GM18519 (cell line): ENCODE results near the gene ZNF529.
A peak's percentile ranks its signal among the peaks of the same experiment; 100 is the strongest.
"Not testable (repeated sequence)": the region's sequence is repeated elsewhere in the genome, so short reads cannot be mapped to it uniquely, and the experiment has no call there.

Experiments used
- ATAC-seq: cut with Tn5 transposase; IDR thresholded peaks from one replicate; pipeline ENCODE4 v1.9.1; 2021; ENCODE audit warnings: mild to moderate bottlenecking, moderate library complexity; ENCODE audit not compliant: unreplicated experiment, low FRiP score

The ZNF529 gene

DNA sequence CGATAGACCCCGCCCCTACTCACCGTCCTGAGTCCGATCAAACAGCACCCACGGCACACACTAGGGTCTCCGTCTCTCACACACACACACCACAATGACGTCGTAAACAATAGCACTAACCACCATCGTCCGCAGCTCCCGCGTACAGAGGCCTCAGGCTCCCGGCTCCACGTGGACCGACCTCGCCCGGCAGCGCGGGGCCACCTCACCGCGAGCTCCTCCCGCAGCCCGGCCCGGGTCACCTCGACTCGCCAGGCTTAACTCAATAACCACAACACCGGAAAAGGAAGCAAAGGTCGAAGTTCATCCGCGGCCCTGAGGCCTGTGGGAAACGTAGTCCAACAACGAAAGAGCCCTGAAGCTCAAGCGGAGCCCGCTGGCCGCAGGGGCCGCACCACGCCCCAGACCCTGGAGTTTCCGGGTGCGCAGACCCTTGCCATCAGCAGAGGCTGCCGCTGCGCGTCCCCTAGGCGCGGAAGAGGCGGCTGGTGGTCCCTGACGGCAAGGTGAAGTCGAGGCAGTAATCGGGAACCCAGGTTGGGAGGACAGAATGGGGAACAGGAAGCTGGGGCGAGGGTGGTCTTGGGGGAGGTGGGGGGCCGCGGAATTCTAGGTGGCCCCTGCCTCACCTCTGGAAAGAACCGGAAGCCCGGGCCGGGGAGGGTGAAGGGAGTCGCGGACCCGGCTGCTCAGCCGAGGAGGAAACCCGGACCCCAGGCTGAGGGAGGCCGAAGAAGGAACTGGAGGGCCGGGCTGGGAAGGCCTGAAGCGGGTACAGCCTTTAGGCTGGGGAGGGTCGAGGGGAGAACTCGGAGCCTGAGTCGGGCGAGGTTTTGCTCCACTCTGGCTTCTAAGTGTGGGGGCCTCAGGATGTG, at the start of gene ZNF529:
ZNF529 (minus strand) TSS at position 273 of the 875 bp plus-strand sequence. CDS start 946 bp downstream, outside the sequence.
- ATAC-seq, result peak; percentile 82

DNA sequence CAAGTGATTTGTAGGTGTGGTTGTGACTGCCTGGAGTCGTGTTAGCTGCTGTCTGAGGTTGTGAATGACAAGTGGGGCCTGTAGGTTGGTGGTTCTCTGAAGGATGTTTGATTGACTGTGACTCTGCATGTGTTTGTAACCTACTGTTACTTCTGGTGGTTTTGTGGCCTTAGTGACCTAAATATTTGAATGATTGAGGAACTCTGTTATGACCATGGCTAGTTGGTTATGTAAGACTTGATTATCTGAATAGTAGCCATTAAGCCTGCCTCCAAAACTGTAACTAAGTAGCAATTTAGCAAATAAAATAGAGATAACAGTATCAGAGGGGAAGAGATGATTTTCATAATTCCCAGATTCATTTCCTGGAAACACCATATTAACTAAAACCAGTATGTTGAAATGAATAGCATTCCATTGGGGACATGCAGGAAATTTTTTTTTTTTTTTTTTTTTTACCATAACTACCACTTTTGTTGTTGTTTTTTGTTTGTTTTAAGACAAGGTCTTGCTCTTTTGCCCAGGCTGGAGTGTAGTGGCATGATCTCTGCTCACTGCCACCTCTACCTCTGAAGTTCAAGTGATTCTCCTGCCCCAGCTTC, 32.9 kb upstream of the ZNF529 start:
- no peak for ATAC-seq

DNA sequence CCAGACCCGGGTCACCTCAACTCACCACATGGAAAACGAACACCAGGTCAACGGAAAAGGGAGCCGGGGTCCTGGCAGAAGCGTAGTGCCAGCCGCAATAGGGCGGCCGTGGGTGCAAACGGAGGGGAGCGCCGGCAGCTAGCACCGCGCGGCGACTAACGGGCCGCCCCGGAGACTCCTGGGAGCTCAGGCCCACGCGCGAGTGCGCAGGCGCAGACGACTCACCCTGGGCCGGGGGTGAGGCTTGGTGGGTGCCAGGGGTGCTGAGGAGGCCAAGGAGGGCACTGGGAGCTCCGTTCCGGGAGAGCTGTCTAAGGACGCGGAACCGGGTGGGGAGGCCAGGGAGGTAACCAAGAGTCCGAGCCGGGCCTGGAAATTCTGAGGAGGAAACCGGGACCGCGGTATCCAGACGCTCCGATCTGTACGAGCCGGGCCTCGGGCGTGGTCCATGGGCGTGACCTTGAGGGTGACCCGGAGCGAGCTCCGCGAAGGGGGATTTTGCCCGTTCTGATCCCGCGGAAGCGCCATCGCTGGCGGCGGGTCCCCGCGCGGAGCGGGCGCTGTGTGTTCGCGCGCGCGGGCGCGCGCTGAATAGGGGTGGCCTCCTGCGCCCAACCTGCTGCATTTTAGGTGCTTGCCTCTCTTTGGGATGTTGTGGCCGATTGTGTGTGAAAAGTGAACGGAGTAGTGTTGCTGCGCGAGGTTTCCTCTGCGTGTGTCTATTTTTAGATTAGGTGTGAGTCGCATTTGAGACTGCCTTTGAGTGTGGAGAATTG, 32.2 kb upstream of the ZNF529 start, which contains the start of gene ZNF382:
ZNF382 (plus strand) TSS at position 213 of the 776 bp plus-strand sequence. CDS start 4,602 bp downstream, outside the sequence.
- ATAC-seq, result peak; percentile 27

DNA sequence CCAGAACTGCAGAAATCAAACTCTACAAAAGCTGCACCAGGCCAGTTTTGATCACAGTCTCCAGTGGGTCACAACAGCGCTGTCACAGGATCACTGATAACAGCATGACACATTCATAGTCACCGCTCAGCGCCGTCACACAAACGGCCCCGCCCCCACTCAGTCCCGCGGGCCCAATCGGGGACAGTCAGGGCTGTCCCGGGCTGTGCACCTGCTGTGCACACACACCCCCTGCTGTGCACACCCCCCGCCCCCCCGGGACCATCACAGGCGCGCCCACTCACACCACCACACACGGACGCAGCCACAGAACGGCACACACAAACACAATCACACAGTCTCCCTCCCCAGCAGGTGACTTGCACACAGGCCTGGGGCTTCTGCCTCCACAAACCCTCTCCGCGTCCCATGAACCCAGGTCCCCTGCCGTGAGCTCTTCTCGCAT, 31.6 kb upstream of the ZNF529 start:
- ATAC-seq, result peak; percentile 45

DNA sequence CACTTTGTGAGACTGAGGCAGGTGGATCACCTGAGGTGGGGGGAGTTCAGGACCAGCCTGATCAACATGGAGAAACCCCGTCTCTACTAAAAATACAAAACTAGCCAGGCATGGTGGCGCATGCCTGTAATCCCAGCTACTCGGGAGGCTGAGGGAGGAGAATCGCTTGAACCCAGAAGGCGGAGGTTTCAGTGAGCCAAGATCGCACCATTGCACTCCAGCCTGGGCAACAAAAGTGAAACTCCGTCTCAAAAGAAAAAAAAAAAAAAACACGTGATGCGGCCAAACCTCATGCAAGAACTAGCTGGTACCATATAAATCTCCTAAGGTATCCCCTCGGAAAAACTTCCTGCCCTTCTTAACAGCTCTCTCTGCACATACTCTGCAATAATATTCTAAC, 29.6 kb upstream of the ZNF529 start:
- ATAC-seq, result not testable (repeated sequence)

DNA sequence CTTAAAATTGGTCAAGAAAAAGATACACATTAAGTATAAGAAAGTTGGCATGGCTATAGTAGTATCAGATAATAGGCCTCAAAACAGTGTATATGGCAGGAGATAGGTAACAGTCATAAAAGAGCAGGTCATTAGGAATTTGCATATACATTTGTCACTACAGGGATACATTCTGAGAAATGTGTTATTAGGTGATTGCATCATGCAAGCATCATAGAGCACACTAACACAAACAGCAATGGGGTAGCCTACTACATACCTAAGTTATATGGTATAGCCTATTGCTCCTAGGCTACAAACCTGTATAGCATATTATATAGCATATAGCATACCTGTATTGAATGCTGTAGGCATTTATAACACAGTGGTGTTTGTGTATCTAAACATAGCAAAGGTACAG, 6.2 kb upstream of the ZNF529 start:
- ATAC-seq, result no peak

DNA sequence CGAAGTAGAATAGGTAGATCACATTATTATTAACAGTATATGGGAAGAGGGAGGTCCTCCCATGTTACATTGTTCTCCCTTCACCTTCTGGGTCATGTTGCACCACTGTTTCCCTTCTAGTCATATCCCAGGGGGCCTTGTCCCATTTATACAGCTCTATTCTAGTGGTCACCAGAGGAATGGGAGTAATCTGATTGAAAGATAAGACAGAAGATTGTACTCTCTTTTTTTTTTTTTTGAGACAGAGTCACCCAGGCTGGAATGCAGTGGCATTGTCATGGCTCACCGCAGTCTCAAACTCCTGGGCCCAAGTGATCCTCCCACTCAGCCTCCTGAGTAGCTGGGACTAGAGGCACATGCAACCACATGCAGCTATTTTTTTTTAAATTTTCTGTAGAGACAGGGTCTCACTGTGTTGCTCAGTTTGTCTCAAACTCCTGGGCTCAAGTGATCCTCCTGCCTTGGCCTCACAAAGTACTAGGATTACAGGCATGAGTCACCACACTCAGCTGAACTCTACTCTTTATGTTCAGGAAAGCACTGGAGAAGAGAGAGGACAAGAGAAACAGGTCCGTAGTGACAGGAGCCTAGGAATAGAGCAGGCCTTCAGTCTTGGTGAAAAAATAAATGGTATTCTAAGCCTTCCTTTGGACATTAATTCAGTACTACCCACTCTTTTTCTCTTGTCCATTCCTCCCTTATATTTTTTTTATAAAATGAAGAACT, 4.3 kb upstream of the ZNF529 start:
- ATAC-seq, result no peak

DNA sequence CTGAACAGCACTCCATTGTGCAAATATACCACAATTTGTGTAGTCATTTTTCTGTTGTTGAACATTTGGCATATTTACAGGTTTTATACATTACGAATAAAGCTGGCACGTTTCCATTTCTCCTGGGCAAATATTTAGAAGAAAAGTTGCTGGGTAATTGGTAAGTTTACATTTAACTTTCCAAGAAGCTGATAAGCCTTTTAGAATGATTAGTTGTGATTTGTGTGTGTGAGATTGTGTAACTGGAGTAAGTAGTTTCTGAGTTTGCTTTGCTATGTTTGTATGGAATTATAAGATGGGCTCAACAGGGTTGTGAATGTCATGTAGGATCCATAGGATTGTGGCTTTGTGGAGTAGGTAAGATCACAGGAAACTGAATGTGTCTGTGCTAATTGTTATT, 1.6 kb upstream of the ZNF529 start:
- ATAC-seq, result no peak

DNA sequence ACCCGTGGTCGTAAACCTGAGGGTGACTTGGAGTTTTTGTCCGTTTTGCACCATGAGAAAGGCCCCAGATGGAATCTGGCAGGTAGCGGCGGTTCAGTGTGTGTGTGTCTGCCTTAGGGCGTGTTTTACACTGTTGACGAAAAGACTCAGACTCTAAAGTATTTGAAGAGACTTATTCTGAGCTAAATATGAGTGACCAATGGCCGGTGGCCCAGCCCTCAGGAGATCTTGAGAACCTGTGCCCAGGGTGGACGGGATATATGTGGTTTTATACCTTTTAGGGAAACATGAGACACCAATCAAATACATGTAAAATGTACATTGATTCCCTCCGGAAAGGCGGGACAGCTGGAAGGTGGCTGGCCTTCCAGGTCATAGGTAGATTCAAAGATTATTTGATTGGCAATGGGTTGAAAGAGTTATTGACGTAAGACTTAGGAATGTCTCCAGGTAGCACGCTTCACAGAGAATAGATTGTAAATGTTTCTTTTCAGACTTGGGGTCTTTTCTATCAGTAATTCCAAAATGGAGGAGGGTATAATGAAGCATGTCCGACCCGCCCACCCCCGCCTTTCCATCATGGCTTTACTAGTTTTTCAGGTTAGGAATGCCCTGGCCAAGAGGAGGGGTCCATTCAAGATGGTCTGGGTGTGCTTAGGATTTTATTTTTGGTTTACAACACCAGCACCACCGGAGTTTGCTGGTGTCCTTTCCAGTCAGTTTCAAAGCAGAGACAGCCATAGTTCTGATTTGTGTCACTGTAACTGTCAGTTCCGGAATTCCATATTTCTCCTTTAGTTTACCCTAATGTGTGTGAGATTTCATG, 1.0 kb upstream of the ZNF529 start:
- ATAC-seq, result no peak

DNA sequence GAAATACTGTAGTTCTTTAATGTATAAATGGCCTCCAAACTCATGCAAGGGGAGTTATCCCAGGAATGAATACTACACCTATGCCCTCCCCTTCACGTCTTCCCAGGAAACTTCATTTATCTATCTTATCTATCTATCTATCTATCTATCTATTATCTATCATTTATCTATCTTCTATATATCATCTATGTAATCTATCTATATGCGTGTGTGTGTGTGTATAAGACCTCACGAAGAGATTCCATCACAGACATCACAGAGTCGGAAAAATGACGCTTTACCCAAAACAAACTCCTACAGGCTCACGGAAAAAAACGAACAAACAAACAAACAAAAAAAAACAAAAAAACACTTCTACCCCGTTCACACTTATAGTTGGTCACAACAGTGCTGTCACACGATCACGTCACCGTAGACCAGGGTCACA, 486 bp downstream of the ZNF529 start:
- ATAC-seq, result no peak

DNA sequence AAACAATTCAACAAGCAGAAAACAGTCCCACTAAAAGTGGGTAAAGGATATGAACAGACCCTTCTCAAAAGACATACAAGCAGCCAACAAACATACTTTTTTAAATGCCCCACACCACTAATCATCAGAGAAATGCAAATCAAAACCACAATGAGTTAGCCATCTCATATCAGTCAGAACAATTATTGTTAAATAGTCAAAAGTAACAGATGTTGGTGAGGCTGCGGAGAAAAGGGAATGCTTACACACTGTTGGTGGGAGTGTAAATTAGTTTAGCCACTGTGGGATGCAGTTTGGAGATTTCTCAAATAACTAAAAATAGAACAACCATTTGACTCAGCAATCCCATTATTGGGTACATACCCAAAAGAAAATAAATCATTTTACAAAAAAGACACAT, 8.7 kb downstream of the ZNF529 start:
- ATAC-seq, result no peak

DNA sequence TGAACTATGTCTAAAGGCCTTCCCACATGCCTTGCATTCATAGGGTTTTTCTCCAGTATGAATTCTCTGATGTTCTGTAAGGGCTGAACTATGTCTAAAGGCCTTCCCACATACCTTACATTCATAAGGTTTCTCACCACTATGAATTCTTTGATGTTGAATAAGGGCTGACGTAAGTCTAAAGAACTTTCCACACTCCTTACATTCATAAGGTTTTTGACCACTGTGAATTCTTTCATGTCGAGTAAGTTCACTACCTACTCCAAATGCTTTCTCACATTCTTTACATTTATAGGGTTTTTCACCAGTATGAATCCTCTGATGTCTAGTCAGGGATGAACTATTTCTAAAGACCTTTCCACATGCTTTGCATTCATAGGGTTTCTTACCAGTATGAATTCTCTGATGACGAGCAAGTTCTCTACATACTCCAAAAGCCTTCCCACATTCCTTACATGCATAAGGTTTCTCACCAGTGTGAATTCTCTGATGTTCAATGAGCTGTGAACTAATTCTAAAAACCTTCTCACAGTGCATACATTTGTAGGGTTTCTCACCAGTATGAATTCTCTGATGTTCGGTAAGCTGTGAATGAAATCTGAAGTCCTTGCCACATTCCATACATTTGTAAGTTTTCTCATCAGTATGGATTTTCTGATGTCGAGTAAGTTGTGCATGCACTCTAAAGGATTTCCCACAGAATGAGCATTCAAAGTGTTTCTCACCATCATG, 25.9 kb downstream of the ZNF529 start:
- no peak for ATAC-seq

DNA sequence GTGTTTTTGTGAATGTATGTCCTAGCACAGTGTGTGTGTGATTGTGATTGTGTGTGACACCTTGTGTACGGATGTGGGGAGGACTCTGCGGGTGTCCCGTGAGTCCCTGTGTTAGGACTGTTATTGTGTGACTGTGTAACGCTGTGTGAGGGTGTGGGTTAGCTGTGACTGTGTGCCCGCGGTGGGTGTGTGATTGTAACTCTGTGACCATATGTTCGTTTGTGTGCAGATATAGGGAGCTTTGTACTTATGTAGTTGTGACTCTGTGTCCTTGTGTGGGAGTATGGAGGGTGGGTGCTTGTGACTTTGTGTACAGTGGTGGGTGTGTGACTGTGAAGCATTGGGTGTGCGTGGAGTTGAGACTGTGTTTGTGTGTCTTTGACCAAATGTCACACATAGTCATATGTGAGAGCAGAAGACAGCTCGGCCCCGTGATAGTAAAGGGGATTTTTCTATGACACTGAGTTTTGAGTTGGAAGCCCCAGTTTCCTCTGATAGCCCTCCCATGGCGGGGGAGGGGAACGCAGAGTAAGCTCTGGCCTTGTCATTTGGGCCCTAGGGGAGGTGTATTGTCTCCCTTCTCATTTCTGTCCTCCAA, 44.1 kb downstream of the ZNF529 start:
- ATAC-seq, result peak; percentile 15

DNA sequence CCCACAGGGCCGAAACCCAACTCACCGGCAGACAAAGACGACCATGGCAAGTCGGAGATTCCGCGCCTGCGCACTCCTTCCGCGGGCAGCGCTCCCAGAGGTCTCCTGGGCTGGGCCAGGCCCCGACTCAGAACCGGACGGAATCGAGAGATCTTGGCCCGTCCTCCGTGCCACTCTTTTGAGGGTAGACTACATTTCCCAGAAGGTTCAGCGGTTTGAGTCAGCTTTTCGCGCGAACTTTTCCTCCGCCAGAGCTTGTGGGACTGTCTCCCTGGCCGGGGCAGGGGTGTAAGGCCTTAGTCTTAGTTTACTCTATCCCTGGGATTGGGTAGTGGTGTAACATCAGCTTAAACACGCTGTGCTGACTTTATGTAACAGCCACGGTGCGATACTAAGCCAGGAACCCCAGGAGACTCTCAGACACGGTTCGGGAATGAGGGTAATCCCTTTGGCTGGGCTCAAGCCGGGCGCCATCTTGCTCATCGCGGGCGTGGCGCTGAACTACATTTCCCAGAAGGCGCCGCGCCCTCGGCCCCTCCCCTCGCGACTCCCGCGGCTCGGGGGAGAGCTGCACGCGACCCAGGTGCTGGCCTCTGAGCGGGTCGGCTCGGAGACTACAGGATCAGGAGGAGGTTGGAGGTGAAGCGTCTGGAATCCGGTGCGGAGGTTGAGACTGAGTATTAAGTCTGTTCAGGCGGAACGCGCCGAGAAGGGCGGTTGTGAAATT, 44.7 kb downstream of the ZNF529 start, which contains the start of gene ZNF260:
ZNF260 (minus strand) TSS at position 78 of the 727 bp plus-strand sequence. CDS start 13,033 bp downstream, outside the sequence.
- peak; percentile 77 for ATAC-seq

DNA sequence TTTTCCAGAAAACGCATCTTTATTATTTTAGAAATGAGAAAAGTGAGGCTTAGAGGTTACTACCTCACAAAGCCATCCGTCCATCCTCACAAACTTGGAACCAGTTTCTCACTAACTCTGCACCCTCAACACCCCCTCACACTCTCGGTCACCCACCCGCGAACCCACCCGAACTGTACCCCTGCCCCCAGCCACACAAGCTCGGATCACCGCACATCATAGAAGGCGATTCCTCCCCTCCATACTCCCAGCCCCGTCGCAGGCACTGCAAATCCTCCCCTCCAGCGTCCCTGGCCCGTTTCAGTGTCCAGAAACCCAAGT, 45.3 kb downstream of the ZNF529 start:
- ATAC-seq, result no peak

DNA sequence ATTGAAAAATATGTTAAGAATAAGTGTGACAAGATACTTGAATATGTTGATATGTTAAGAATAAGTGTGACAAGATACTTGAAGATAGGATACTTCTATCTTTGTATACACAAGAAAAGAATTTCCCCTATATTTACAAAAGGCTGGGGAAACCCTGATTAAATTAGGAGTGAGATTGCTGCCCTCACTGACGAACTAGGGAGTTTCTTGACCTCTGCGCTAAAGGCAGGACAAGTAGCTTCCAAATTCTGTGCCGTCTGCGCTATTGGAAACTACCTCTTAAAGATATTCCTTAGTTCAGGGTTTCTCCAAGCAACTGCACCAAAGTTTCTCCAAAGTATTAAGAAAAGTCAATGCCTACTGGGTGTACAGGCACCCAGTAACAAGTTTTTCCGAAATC, 45.8 kb downstream of the ZNF529 start:
- ATAC-seq, result no peak

DNA sequence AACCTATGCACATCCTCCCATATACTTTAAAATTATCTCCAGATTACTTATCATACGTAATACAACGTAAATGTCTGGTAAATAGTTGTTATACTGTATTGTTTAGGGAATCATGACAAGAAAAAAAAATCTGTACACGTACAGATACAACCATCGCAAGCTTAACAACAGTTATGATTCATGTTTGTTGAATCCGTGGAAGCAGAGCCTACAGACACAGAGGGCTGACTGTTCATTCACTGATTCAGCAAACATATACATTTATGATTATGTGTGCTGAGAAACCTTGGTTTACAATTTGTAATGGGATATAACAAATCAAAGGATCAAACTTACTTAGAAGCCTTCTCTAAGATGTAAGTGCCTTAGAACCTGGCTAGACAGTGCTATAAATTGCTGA, 46.5 kb downstream of the ZNF529 start:
- no peak for ATAC-seq

DNA sequence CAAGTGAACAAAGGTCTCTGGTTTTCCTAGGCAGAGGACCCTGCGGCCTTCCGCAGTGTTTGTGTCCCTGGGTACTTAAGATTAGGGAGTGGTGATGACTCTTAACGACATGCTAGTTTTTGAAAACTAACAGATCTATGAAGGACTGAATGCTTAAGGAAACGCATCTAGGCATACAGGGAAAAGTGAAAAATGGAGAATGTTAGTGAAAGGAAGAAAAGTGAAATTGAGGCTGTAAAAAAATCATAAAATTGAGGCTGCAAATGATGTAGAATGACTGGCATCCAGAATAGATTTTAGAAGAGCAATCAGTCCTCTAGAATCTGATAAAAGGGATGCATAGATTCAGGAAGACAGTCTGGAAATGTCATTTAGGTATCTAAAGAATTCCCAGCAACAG, 48.5 kb downstream of the ZNF529 start:
- no peak for ATAC-seq
